ENCODE measurements around the gene RIT2.
"Not testable (repeated sequence)": the region's sequence is repeated elsewhere in the genome, so short reads cannot be mapped to it uniquely, and the experiment has no call there.

Gene RIT2

DNA sequence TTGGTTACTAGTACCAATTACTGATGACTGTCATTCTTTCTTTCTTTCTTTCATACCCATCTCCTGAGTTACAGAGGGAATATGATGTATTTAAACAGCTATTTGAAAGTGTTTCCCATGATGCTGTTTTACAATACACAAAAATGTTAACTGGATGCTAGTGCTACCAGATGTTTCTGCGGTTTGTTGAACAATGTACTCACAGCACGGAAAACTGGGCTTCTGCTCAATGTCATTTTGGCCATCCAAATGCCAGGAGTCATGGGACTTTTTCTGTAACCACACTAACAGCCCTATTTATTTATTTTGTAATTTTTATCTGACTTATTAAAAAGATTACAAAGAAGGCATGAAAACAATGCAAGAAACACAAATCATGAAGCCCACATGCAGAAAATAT lies 313.8 kb downstream of the RIT2 start:
- Histone ChIP-seq H3K36me3 (ENCODE audit: control insufficient read depth, insufficient read depth, low read length) (no peaks in the 10 kb centered on the region), H3K9me3 (ENCODE audit: control insufficient read depth, low read length) (no peaks in the 10 kb centered on the region), H3K27ac (no peak overlapping the region)

DNA sequence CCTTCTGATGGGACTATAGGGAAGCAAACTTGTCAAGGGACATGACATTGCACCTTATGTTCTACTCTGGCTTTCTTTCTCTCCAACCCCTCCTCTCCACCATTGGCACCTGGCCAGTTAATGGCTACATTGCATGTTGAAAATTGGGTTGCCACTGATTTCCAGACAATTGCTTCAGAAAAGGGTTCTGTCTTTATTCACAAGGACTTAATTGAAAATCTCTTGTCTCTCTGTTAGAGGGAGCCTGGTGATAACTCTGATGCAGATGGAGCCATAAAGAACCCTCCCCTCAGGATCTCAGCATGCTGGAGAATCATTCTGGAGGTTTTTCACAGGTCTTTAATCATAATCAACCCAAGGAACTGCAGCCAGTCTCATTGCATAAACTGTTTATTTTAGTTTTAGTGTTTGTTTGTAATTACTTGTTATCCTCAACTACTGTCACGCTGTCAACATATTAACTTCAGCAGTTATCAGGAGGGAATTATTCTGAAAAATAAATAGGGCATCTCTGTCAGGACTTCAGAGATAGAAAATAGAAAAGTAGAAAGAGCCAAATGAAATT lies 316.8 kb downstream of the RIT2 start:
- no peaks in the 10 kb centered on the region for H3K36me3 ChIP-seq (ENCODE audit: control insufficient read depth, insufficient read depth, low read length)
- no peaks in the 10 kb centered on the region for H3K9me3 ChIP-seq (ENCODE audit: control insufficient read depth, low read length)
- no peak overlapping the region for H3K4me2 ChIP-seq (ENCODE audit: low read length)
- H3K9ac ChIP-seq, result no peak overlapping the region
- no peak overlapping the region for H3K4me3 ChIP-seq (ENCODE audit: low read depth, low read length)
- H2AFZ ChIP-seq, result no peak overlapping the region
- no peaks in the 10 kb centered on the region for H3K79me2 ChIP-seq
- TF ChIP-seq CTCF (IDR thresholded peaks at IDR 0.05), result no peak
- no peaks in the 10 kb centered on the region for H3K4me1 ChIP-seq
- no peak overlapping the region for H3K27ac ChIP-seq
- H3K27me3 ChIP-seq (ENCODE audit: control insufficient read depth, insufficient read depth, low read length), result no peaks in the 10 kb centered on the region

More for the DNA sequence above, 313.8 kb downstream of the RIT2 start:
- H3K4me3 ChIP-seq (ENCODE audit: low read depth, low read length), result no peak overlapping the region
- no peaks in the 10 kb centered on the region for H3K4me1 ChIP-seq
- no peak for TF ChIP-seq CTCF (IDR thresholded peaks at IDR 0.05)
- H3K4me2 ChIP-seq (ENCODE audit: low read length), result no peak overlapping the region
- no peaks in the 10 kb centered on the region for H3K79me2 ChIP-seq
- H3K27me3 ChIP-seq (ENCODE audit: control insufficient read depth, insufficient read depth, low read length), result no peaks in the 10 kb centered on the region
- H3K9ac ChIP-seq, result no peak overlapping the region
- H2AFZ ChIP-seq, result no peak overlapping the region

- H3K27ac ChIP-seq; H2AFZ ChIP-seq; H3K79me2 ChIP-seq; H3K9ac ChIP-seq; H3K4me3 ChIP-seq (ENCODE audit: low read depth, low read length); H3K4me1 ChIP-seq; H3K27me3 ChIP-seq (ENCODE audit: control insufficient read depth, insufficient read depth, low read length); H3K9me3 ChIP-seq (ENCODE audit: control insufficient read depth, low read length); H3K4me2 ChIP-seq (ENCODE audit: low read length); H3K36me3 ChIP-seq (ENCODE audit: control insufficient read depth, insufficient read depth, low read length): not testable (repeated sequence)
Observed at GRCh38 chr18:42795213-42795789, 320.2 kb downstream of the RIT2 start.

DNA sequence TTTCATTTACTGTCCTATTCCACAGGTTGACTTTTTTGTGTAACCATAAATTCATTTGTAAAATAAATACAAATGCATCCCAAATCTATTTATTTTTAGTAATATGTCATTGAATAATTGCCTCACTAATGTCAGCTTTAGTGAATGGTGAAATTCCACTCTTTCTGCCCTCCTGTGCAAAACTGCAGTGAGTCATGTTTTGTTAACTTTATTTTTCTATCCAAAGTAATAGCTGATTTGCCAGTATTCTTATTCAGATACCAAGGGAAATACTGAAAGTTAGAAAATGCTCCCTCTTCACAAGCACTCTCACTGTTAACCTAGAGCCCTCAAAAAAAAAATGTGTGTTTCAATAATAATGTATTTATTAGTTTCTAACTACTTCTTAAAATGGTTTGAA lies 322.8 kb downstream of the RIT2 start:
- no peak overlapping the region for H3K9ac ChIP-seq
- TF ChIP-seq CTCF (IDR thresholded peaks at IDR 0.05), result no peak
- H3K9me3 ChIP-seq (ENCODE audit: control insufficient read depth, low read length), result no peaks in the 10 kb centered on the region
- no peak overlapping the region for H3K4me3 ChIP-seq (ENCODE audit: low read depth, low read length)
- H3K4me2 ChIP-seq (ENCODE audit: low read length), result no peak overlapping the region
- H3K79me2 ChIP-seq, result no peaks in the 10 kb centered on the region
- no peak overlapping the region for H3K27ac ChIP-seq
- no peaks in the 10 kb centered on the region for H3K27me3 ChIP-seq (ENCODE audit: control insufficient read depth, insufficient read depth, low read length)
- no peak overlapping the region for H2AFZ ChIP-seq
- no peaks in the 10 kb centered on the region for H3K4me1 ChIP-seq
- H3K36me3 ChIP-seq (ENCODE audit: control insufficient read depth, insufficient read depth, low read length), result no peaks in the 10 kb centered on the region

- Histone ChIP-seq H2AFZ (no peak overlapping the region), H3K4me1 (no peaks in the 10 kb centered on the region), H3K27me3 (ENCODE audit: control insufficient read depth, insufficient read depth, low read length) (no peaks in the 10 kb centered on the region), H3K9ac (no peak overlapping the region), H3K4me2 (ENCODE audit: low read length) (no peak overlapping the region), H3K27ac (no peak overlapping the region), H3K79me2 (no peaks in the 10 kb centered on the region), H3K9me3 (ENCODE audit: control insufficient read depth, low read length) (no peaks in the 10 kb centered on the region), H3K36me3 (ENCODE audit: control insufficient read depth, insufficient read depth, low read length) (no peaks in the 10 kb centered on the region), H3K4me3 (ENCODE audit: low read depth, low read length) (no peak overlapping the region)
- TF ChIP-seq CTCF (IDR thresholded peaks at IDR 0.05), result no peak
Observed at GRCh38 chr18:42784632-42785031, 330.9 kb downstream of the RIT2 start.
